Right lobe of liver (tissue), 6 donors: ENCODE results near the gene DNAJC11. TPM values are rescaled to one million over a fixed set of nuclear protein-coding genes. Genes with fewer than 3 reads are reported as not detected.

Source experiments
- ATAC-seq, 4 donors: fragments of 200-7000 bp; cut with Tn5 transposase; one replicate each; pipeline ENCODE4 v1.9.1; 2020; ENCODE audit warnings: mild to moderate bottlenecking in 4 of 4, moderate library complexity in 4 of 4
- DNase-seq, 3 donors: peaks; one replicate each; pipeline ENCODE4 v3.0.0-alpha.2; 2020
- H3K27ac ChIP-seq, 3 donors: fragments of 200-600 bp; one replicate each; pipeline ENCODE4 v1.8.0; 2022
- H3K27me3 ChIP-seq, 2 donors: fragments of 200-600 bp; one replicate each; pipeline ENCODE4 v1.8.0; 2022
- H3K36me3 ChIP-seq, 4 donors: fragments of 200-600 bp; sonication (generic) in 1 of 4; one replicate each; pipeline versions ENCODE4 v1.5.1 to v1.8.0; 2017 to 2022; ENCODE audit warnings: control low read depth in 1 of 4
- H3K4me1 ChIP-seq, 4 donors: fragments of 200-600 bp; sonication (generic) in 1 of 4; one replicate each; pipeline versions ENCODE4 v1.5.1 to v1.8.0; 2017 to 2022; ENCODE audit warnings: control low read depth in 1 of 4
- H3K4me3 ChIP-seq, 3 donors: fragments of 200-600 bp; one replicate each; pipeline ENCODE4 v1.8.0; 2022
- H3K9me3 ChIP-seq, 4 donors: fragments of 200-600 bp; sonication (generic) in 1 of 4; one replicate each; pipeline versions ENCODE4 v1.5.1 to v1.8.0; 2017 to 2022; ENCODE audit warnings: control low read depth in 1 of 4
- CTCF ChIP-seq, 4 donors: fragments of 200-600 bp in 3 of 4; fragments of 450-650 bp in 1 of 4; IDR thresholded peaks; one replicate each; pipeline versions ENCODE4 v1.5.1 to v1.8.0; 2016 to 2022; ENCODE audit warnings: antibody characterized with exemption in 4 of 4, mild to moderate bottlenecking in 2 of 4
- POLR2A ChIP-seq: fragments of 450-650 bp; IDR thresholded peaks from one replicate; pipeline ENCODE4 v1.6.1; 2017; ENCODE audit warnings: antibody characterized with exemption, mild to moderate bottlenecking
- WGBS: methylation state at CpG from one replicate; pipeline ENCODE4 v1.1.6; 2018; ENCODE audit warnings: low coverage, low lambda C conversion rate; ENCODE audit not compliant: insufficient coverage; ENCODE audit errors: missing lambda C conversion rate; 5-methylcytosine and 5-hydroxymethylcytosine counted together
- intact Hi-C, 2 donors: fragments of 100-400 bp; cut with DNase I; formaldehyde crosslinking; loops; one replicate each; pipeline versions ENCODE4 v1.11.2 to v1.14.1; 2022
- total RNA-seq, 6 experiments: library from RNA; depleted of rRNA in 2 of 6; stranded (reverse); fragments of >200 nt in 2 of 6; fragmentation: NEBNext Ultra II Directional in 3 of 6; extraction: Animal tissue kit (Norgen Biotek cat#: 25700) in 3 of 6; gene quantifications; one replicate each; pipeline versions ENCODE4 v1.1.0 to v1.2.4, GENCODE V29; 2016 to 2023
- donor health status: DM: no; HTN: yes; CAD: no.
- donor health status: DM: no; HTN: no; CAD: no.
- donor health status: DM: no; HTN: no; CAD: no.
- donor health status: DM: no; HTN: yes; CAD: no.
- donor health status: DM: no; HTN: yes; CAD: no.

DNAJC11 gene
- total RNA-seq, 6 experiments from 2014 or later = 24.9 to 36.0 (median 28.6) TPM

DNA sequence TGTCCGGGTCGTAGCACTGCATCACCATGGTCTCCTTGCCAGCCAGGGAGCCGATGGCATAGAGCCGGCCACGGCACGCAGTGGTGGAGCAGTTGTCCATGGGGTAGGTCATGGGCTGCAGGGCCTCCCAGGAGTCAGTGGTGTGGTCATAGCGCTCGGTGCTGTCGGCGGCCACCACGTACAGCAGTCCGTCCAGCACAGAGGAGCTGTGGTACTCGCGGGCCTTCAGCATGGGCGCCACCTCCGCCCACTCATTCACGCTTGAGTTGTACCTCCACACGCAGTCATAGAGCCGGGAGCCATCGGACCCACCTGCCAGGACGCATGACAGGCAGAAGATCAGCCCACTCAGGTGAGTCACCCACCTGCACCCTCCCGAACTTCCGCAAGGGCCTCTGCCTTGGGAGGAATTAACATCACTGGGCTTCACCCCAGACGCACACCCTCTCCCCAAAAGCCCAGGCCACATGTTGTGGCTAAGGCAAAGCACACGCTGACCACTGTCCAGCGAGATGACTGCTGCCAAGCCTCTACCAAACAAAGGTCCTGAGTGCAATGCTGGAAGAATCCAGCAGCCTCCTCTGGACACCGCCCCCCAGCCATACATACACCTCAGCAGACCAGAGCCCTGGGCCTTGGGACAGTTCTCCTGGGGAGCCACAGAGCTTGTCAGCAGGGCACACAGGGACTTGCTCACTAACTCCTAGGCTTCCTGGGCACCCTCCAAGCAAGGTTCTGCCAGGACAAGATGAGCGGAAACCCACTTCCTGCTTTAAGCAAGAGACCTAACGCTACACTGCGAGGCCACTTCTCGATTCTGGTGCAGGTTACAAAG lies 102.3 kb downstream of the DNAJC11 start:
- intact Hi-C loops = no loop called here
- H3K36me3 ChIP-seq = peaks cover 0 to 51% (median 29%) of the 10 kb centered on the region in 4 donors
- H3K27ac ChIP-seq = peak overlapping the region; percentile 96 to 98 (median 98)
- H3K4me3 ChIP-seq = peak overlapping the region; percentile 86 to 98 (median 92)
- ATAC-seq = no peak
- no peak for TF ChIP-seq CTCF (IDR thresholded peaks at IDR 0.05)
- no peak for TF ChIP-seq POLR2A
- H3K4me1 ChIP-seq = peaks cover 0 to 53% (median 13%) of the 10 kb centered on the region in 4 donors
- 43% methylated on average over 12 of the region's 31 CpGs for WGBS
- DNase-seq = peak in 2 of 3 donors; percentile 42 to 61
- H3K9me3 ChIP-seq = no peaks in the 10 kb centered on the region
- no peaks in the 10 kb centered on the region for H3K27me3 ChIP-seq

GRCh38 chr1:6597777-6598131 lies 103.9 kb downstream of the DNAJC11 start:
- WGBS = no CpG with 5 or more reads among the region's 6 CpGs
- Histone ChIP-seq H3K4me3 (no peak overlapping the region), H3K27me3 (no peaks in the 10 kb centered on the region), H3K4me1 (peaks cover 0 to 44% (median 10%) of the 10 kb centered on the region in 4 donors), H3K36me3 (peaks cover 0 to 67% (median 38%) of the 10 kb centered on the region in 4 donors), H3K9me3 (no peaks in the 10 kb centered on the region), H3K27ac (no peak overlapping the region)
- no peak for ATAC-seq
- DNase-seq = no peak
- intact Hi-C loops = no loop called here
- TF ChIP-seq POLR2A = no peak
- TF ChIP-seq CTCF (IDR thresholded peaks at IDR 0.05) = no peak

- no peak for DNase-seq
- no peaks in the 10 kb centered on the region for H3K9me3 ChIP-seq
- H3K27ac ChIP-seq = no peak overlapping the region
- no peak overlapping the region for H3K4me3 ChIP-seq
- TF ChIP-seq POLR2A = no peak
- no peak for TF ChIP-seq CTCF (IDR thresholded peaks at IDR 0.05)
- peaks cover 0 to 73% (median 43%) of the 10 kb centered on the region in 4 donors for H3K36me3 ChIP-seq
- no CpG with 5 or more reads among the region's 15 CpGs for WGBS
- no peak for ATAC-seq
- intact Hi-C loops = no loop called here
- H3K27me3 ChIP-seq = no peaks in the 10 kb centered on the region
- peaks cover 0 to 44% (median 10%) of the 10 kb centered on the region in 4 donors for H3K4me1 ChIP-seq
Observed at GRCh38 chr1:6596886-6597776, 104.5 kb downstream of the DNAJC11 start.

- intact Hi-C loops = no loop called here
- TF ChIP-seq POLR2A = no peak
- TF ChIP-seq CTCF (IDR thresholded peaks at IDR 0.05) = no peak
- Histone ChIP-seq H3K9me3 (no peaks in the 10 kb centered on the region), H3K27me3 (no peaks in the 10 kb centered on the region), H3K4me1 (peaks cover 0 to 44% (median 10%) of the 10 kb centered on the region in 4 donors), H3K27ac (no peak overlapping the region), H3K36me3 (peaks cover 0 to 80% (median 46%) of the 10 kb centered on the region in 4 donors), H3K4me3 (no peak overlapping the region)
- ATAC-seq (no peak), DNase-seq (no peak)
- 58% methylated on average over 7 of the region's 7 CpGs for WGBS
Observed at GRCh38 chr1:6596351-6596750, 105.3 kb downstream of the DNAJC11 start.
